IMR-90 (cell line): ENCODE data around the gene ACACA. TPM values are rescaled to one million over a fixed set of nuclear protein-coding genes. Genes with fewer than 3 reads are reported as not detected.

Experiments
- ATAC-seq: fragments of 200-7000 bp; cut with Tn5 transposase; 2 replicates; pipeline ENCODE4 v1.9.1; 2020; ENCODE audit warnings: low read depth, mild to moderate bottlenecking, moderate library complexity
- BruUV-seq: library from RNA; stranded (reverse); fragments of 400-500 nt; replicated peaks from 2 replicates; lab custom pipeline; 2021; lab: Mats Ljungman, UMichigan
- CTCF ChIA-PET: fragments of 300-600 bp; formaldehyde crosslinking; extraction: SDS; loops from one replicate; lab custom pipeline; 2021; ENCODE audit warnings: antibody characterized with exemption; lab: Yijun Ruan, JAX
- POLR2A ChIA-PET: fragments of 300-600 bp; sonication (Branson Sonifier 250); formaldehyde crosslinking; loops from one replicate; lab custom pipeline; 2022; ENCODE audit warnings: antibody characterized with exemption; ENCODE audit not compliant: unreplicated experiment; lab: Charles Lee
- DNase-seq: peaks from one replicate; pipeline ENCODE4 v3.0.0; 2013
- H2AFZ ChIP-seq: replicated peaks from 2 replicates; pipeline ENCODE3; 2013; ENCODE audit warnings: low read length, mild to moderate bottlenecking; ENCODE audit not compliant: poor library complexity
- H2AK5ac ChIP-seq: 2 replicates; pipeline ENCODE4 v1.6.1; 2013; ENCODE audit warnings: low read depth, low read length, inconsistent platforms
- H2AK9ac ChIP-seq: replicated peaks from 2 replicates; pipeline ENCODE3; 2013; ENCODE audit warnings: mild to moderate bottlenecking, low read depth, low read length, moderate library complexity; ENCODE audit not compliant: poor library complexity
- H2BK120ac ChIP-seq: 2 replicates; pipeline ENCODE4 v1.6.1; 2013; ENCODE audit warnings: low read depth, low read length, inconsistent platforms
- H2BK15ac ChIP-seq: 3 replicates; pipeline ENCODE4 v1.6.1; 2013; ENCODE audit warnings: low read depth, low read length, inconsistent platforms
- H2BK20ac ChIP-seq: 2 replicates; pipeline ENCODE4 v1.6.1; 2013; ENCODE audit warnings: low read depth, mild to moderate bottlenecking, inconsistent platforms, low read length, moderate library complexity
- H2BK5ac ChIP-seq: 2 replicates; pipeline ENCODE4 v1.6.1; 2013; ENCODE audit warnings: mild to moderate bottlenecking, low read depth, low read length, inconsistent platforms; ENCODE audit not compliant: poor library complexity, severe bottlenecking
- H3K14ac ChIP-seq: replicated peaks from 2 replicates; pipeline ENCODE4 v1.6.1; 2013; ENCODE audit warnings: low read depth, low read length, inconsistent platforms
- H3K18ac ChIP-seq: 2 replicates; pipeline ENCODE4 v1.6.1; 2013; ENCODE audit warnings: low read depth, low read length, control low read depth
- H3K23ac ChIP-seq: 2 replicates; pipeline ENCODE4 v1.6.1; 2013; ENCODE audit warnings: low read depth, low read length, inconsistent platforms
- H3K27ac ChIP-seq: 2 replicates; pipeline ENCODE4 v1.5.1; 2013; ENCODE audit warnings: mild to moderate bottlenecking, control low read depth, low read length; ENCODE audit not compliant: insufficient read depth
- H3K27me3 ChIP-seq: 2 replicates; pipeline ENCODE4 v1.6.1; 2013; ENCODE audit warnings: low read length; ENCODE audit not compliant: control insufficient read depth, insufficient read depth
- H3K36me3 ChIP-seq: 2 replicates; pipeline ENCODE4 v1.6.1; 2013; ENCODE audit warnings: low read length, mixed read lengths; ENCODE audit not compliant: control insufficient read depth, insufficient read depth
- H3K4ac ChIP-seq: 2 replicates; pipeline ENCODE4 v1.6.1; 2013; ENCODE audit warnings: low read depth, low read length, inconsistent platforms
- H3K4me1 ChIP-seq: 2 replicates; pipeline ENCODE4 v1.6.1; 2013; ENCODE audit warnings: low read length, mixed read lengths; ENCODE audit not compliant: control insufficient read depth, insufficient read depth
- H3K4me2 ChIP-seq: 2 replicates; pipeline ENCODE4 v1.6.1; 2013; ENCODE audit warnings: low read depth, mild to moderate bottlenecking, control low read depth, low read length, moderate library complexity
- H3K4me3 ChIP-seq: 2 replicates; pipeline ENCODE4 v1.5.1; 2013; ENCODE audit warnings: low read depth, mild to moderate bottlenecking, control low read depth, low read length, moderate library complexity; ENCODE audit not compliant: insufficient read depth
- H3K56ac ChIP-seq: 2 replicates; pipeline ENCODE4 v1.6.1; 2013; ENCODE audit warnings: low read length, inconsistent platforms; ENCODE audit not compliant: insufficient read depth; ENCODE audit errors: extremely low read depth
- H3K79me1 ChIP-seq, 2 experiments: 2 replicates each; pipeline ENCODE4 v1.6.1; 2013; ENCODE audit warnings: low read length in 2 of 2, inconsistent platforms in 1 of 2, low read depth in 1 of 2
- H3K9ac ChIP-seq: 2 replicates; pipeline ENCODE4 v1.6.1; 2013; ENCODE audit warnings: low read depth, low read length, control low read depth
- H3K9me1 ChIP-seq: 2 replicates; pipeline ENCODE4 v1.6.1; 2013; ENCODE audit warnings: low read length, inconsistent platforms; ENCODE audit not compliant: insufficient read depth
- H3K9me3 ChIP-seq: 2 replicates; pipeline ENCODE4 v1.6.1; 2013; ENCODE audit warnings: low read length; ENCODE audit not compliant: control insufficient read depth, insufficient read depth
- H4K20me1 ChIP-seq: 2 replicates; pipeline ENCODE4 v1.6.1; 2013; ENCODE audit warnings: low read length, inconsistent platforms; ENCODE audit not compliant: insufficient read depth
- H4K5ac ChIP-seq: 2 replicates; pipeline ENCODE4 v1.6.1; 2013; ENCODE audit warnings: mild to moderate bottlenecking, low read depth, low read length, control low read depth
- H4K8ac ChIP-seq, 2 experiments: 2 replicates each; pipeline ENCODE4 v1.6.1; 2013; ENCODE audit warnings: low read depth in 2 of 2, low read length in 2 of 2, control low read depth in 1 of 2, inconsistent platforms in 1 of 2
- H4K91ac ChIP-seq: 2 replicates; pipeline ENCODE4 v1.6.1; 2013; ENCODE audit warnings: low read depth, low read length, inconsistent platforms; ENCODE audit not compliant: insufficient read depth
- CEBPB ChIP-seq: IDR thresholded peaks from 2 replicates; pipeline ENCODE4 v1.6.1; 2012; ENCODE audit warnings: low read depth, low read length, improper control_type of control experiment
- USF2 ChIP-seq: fragments of 150-350 bp; IDR thresholded peaks from 2 replicates; pipeline ENCODE4 v1.6.1; 2017; ENCODE audit warnings: mild to moderate bottlenecking, antibody characterized with exemption, low read length, low read depth
- WGBS, 2 experiments: methylation state at CpG; one replicate each; pipeline versions ENCODE4 v1.1.5 to v1.1.7; 2013; ENCODE audit warnings: missing lambda C conversion rate in 2 of 2; ENCODE audit not compliant: insufficient read length in 1 of 2; ENCODE audit errors: extremely low coverage in 2 of 2; 5-methylcytosine and 5-hydroxymethylcytosine counted together
- dilution Hi-C: fragments of 300-500 bp; cut with HindIII; formaldehyde crosslinking; loops from one replicate; pipeline ENCODE4 v1.14.3; 2018; ENCODE audit warnings: low sequenced_read_pairs; ENCODE audit not compliant: unreplicated experiment
- in situ Hi-C: fragments of 300-500 bp; cut with MboI; formaldehyde crosslinking; loops from 3 replicates; pipeline ENCODE4 v1.14.3; 2019; ENCODE audit warnings: low sequenced_read_pairs, inconsistent platforms, mixed read lengths
- intact Hi-C: fragments of 100-400 bp; cut with micrococcal nuclease; formaldehyde crosslinking; loops from 2 replicates; pipeline ENCODE4 v1.10.0; 2022
- polyA plus RNA-seq, 3 experiments: library from polyadenylated mRNA; depleted of rRNA; stranded (reverse); fragments of >200 nt; gene quantifications; 2 replicates each; pipeline ENCODE4 v1.2.3, GENCODE V29; 2012; ENCODE audit warnings: low replicate concordance in 1 of 3
- total RNA-seq: library from RNA; depleted of rRNA; stranded (reverse); fragments of >200 nt; gene quantifications from 2 replicates; pipeline ENCODE4 v1.2.3, GENCODE V29; 2012

ACACA gene
- total and polyA plus RNA-seq, 2 of the 4 experiments (the other 2 are of a cell fraction), result 21.3 to 39.1 TPM

GRCh38 chr17:37360632-37361031, 46.0 kb downstream of the ACACA start:
- Histone ChIP-seq H3K9ac (no peak overlapping the region), H3K36me3 (no peaks in the 10 kb centered on the region), H4K8ac (no peak overlapping the region), H4K5ac (no peak overlapping the region), H2AK5ac (peak overlapping the region; percentile 55; the same call in 1 of the 2 replicates), H3K27me3 (no peaks in the 10 kb centered on the region), H3K79me1 (peaks cover 4 to 27% of the 10 kb centered on the region in 2 experiments; a peak in 3 of 4 replicates), H2AK9ac (no peak overlapping the region), H3K4me3 (no peak overlapping the region), H3K27ac (no peak overlapping the region), H2AFZ (no peak overlapping the region), H3K14ac (no peak overlapping the region), H4K20me1 (no peaks in the 10 kb centered on the region; the same call in 1 of the 2 replicates), H4K91ac (no peak overlapping the region), H2BK20ac (no peak overlapping the region), H2BK15ac (no peak overlapping the region), H3K9me1 (0 out of 2 replicates have a peak, but pooled peaks cover 3% of the 10 kb centered on the region), H2BK120ac (no peak overlapping the region), H2BK5ac (no peak overlapping the region), H3K4me1 (peaks cover 5% of the 10 kb centered on the region), H3K4me2 (no peak overlapping the region), H3K18ac (no peak overlapping the region), H3K56ac (no peak overlapping the region), H3K9me3 (no peaks in the 10 kb centered on the region), H3K23ac (no peak overlapping the region), H3K4ac (no peak overlapping the region)
- CTCF ChIA-PET, result interaction anchor here (1.8 kb wide), 1 partner anchor 12 kb away, joined by 10 read pairs; no protein-coding TSS in a partner anchor
- dilution Hi-C loops (no loop called here), intact Hi-C loops (no loop called here), in situ Hi-C loops (no loop called here)
- TF ChIP-seq CEBPB (peak; percentile 64), USF2 (no peak)
- BruUV-seq, result no TSS peak
- ATAC-seq, result no peak
- DNase-seq, result peak; percentile 25
- WGBS, 2 experiments, result no CpG with 5 or more reads among the region's 3 CpGs
- POLR2A ChIA-PET, result interaction anchor here (0.6 kb wide), 1 partner anchor 233 kb away, joined by 16 read pairs; no protein-coding TSS in a partner anchor
